GM12864 (cell line): Measurements from ENCODE around the gene OAF.

Source experiments
- DNase-seq: peaks from one replicate; pipeline ENCODE4 v3.0.0-alpha.2; 2011; ENCODE audit warnings: low read depth
- H3K4me3 ChIP-seq: 2 replicates; pipeline ENCODE4 v1.5.1; 2011; ENCODE audit warnings: mild to moderate bottlenecking, low read depth, low read length, control low read depth
- CTCF ChIP-seq: IDR thresholded peaks from 2 replicates; pipeline ENCODE4 v1.5.1; 2011; ENCODE audit warnings: low read depth, mild to moderate bottlenecking, moderate library complexity, low read length, control low read depth, inconsistent platforms; ENCODE audit errors: missing control alignments

OAF gene

GRCh38 chr11:120222916-120223315 lies 12.1 kb downstream of the OAF start:
- no peak overlapping the region for H3K4me3 ChIP-seq
- no peak for DNase-seq
- no peak for TF ChIP-seq CTCF

- no peak for DNase-seq
These were observed 13.0 kb downstream of the OAF start for GRCh38 chr11:120223793-120224192.

GRCh38 chr11:120224361-120224760 lies 13.5 kb downstream of the OAF start:
- no peak overlapping the region for H3K4me3 ChIP-seq
- DNase-seq = no peak
- TF ChIP-seq CTCF = no peak

More at GRCh38 chr11:120223793-120224192, 13.0 kb downstream of the OAF start:
- no peak overlapping the region for H3K4me3 ChIP-seq
- TF ChIP-seq CTCF = no peak

GRCh38 chr11:120224972-120225909 lies 14.4 kb downstream of the OAF start:
- no peak for TF ChIP-seq CTCF
- no peak overlapping the region for H3K4me3 ChIP-seq
- DNase-seq = no peak

DNA sequence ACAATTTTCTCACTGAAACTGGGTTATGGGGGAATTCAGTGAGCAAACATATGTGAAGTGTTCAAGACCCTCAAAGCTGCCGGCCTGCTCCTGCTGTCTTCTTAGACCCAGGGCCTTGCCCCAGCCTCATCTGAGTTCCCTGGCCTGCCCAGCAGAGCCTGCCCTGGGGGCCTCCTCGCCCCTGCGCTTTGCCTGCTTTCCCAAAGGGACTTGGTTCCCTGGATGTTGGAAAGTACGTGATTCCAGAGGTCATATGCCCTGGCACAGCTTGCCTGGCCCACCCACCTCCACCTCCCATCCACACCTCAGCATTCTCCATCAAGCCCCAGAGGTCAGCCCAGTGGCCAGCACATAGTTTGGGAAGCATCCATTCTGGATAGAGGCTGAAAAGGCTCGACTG lies 15.4 kb downstream of the OAF start:
- H3K4me3 ChIP-seq = no peak overlapping the region
- TF ChIP-seq CTCF = no peak
- DNase-seq = no peak

GRCh38 chr11:120226714-120227113 lies 15.9 kb downstream of the OAF start:
- DNase-seq = no peak
- no peak for TF ChIP-seq CTCF
- H3K4me3 ChIP-seq = no peak overlapping the region
